CD4-positive, alpha-beta T cell treated with Interleukin-1 beta for 1 hour (primary cell): Measurements from ENCODE around the gene NDUFS1.
"Not testable (repeated sequence)": the region's sequence is repeated elsewhere in the genome, so short reads cannot be mapped to it uniquely, and the experiment has no call there.

Experiments
- DNase-seq, 2 donors: peaks; one replicate each; pipeline ENCODE4 v3.0.0-alpha.2; 2020 to 2022

Gene NDUFS1

GRCh38 chr2:206160807-206161179 lies 1.5 kb upstream of the NDUFS1 start:
- no peak for DNase-seq

GRCh38 chr2:206160125-206160806 lies 1.0 kb upstream of the NDUFS1 start:
- no peak for DNase-seq

GRCh38 chr2:206158563-206159345 lies 490 bp downstream of the NDUFS1 start:
- peak in 1 of 2 donors; percentile 6 for DNase-seq

GRCh38 chr2:206157014-206157413 lies 2.2 kb downstream of the NDUFS1 start:
- not testable (repeated sequence) for DNase-seq

- DNase-seq, result no peak
Observed at GRCh38 chr2:206154197-206154596, 5.0 kb downstream of the NDUFS1 start.

- DNase-seq, result no peak
Observed at GRCh38 chr2:206150631-206151030, 8.6 kb downstream of the NDUFS1 start.

- no peak for DNase-seq
Observed at GRCh38 chr2:206150168-206150567, 9.1 kb downstream of the NDUFS1 start.

- no peak for DNase-seq
Observed at GRCh38 chr2:206149330-206149729, 9.9 kb downstream of the NDUFS1 start.

- DNase-seq, result no peak
Observed at GRCh38 chr2:206145665-206146064, 13.6 kb downstream of the NDUFS1 start.

- DNase-seq, result no peak
Observed at GRCh38 chr2:206144383-206144782, 14.9 kb downstream of the NDUFS1 start.

GRCh38 chr2:206143451-206143850 lies 15.8 kb downstream of the NDUFS1 start:
- no peak for DNase-seq

- no peak for DNase-seq
Observed at GRCh38 chr2:206127656-206128055, 31.6 kb downstream of the NDUFS1 start.

- DNase-seq, result no peak
Observed at GRCh38 chr2:206125901-206126300, 33.3 kb downstream of the NDUFS1 start.

- not testable (repeated sequence) for DNase-seq
Observed at GRCh38 chr2:206122569-206122968, 36.7 kb downstream of the NDUFS1 start.

- DNase-seq, result no peak
Observed at GRCh38 chr2:206116278-206116677, 43.0 kb downstream of the NDUFS1 start.

- no peak for DNase-seq
Observed at GRCh38 chr2:206115026-206115578, 44.1 kb downstream of the NDUFS1 start.

- no peak for DNase-seq
Observed at GRCh38 chr2:206112846-206113547, 46.2 kb downstream of the NDUFS1 start.

- DNase-seq, result no peak
Observed at GRCh38 chr2:206112108-206112507, 47.1 kb downstream of the NDUFS1 start.

GRCh38 chr2:206108713-206109112 lies 50.5 kb downstream of the NDUFS1 start:
- no peak for DNase-seq

GRCh38 chr2:206105541-206105940 lies 53.7 kb downstream of the NDUFS1 start:
- no peak for DNase-seq

- DNase-seq, result no peak
Observed at GRCh38 chr2:206105038-206105437, 54.2 kb downstream of the NDUFS1 start.

- peak in 1 of 2 donors; percentile 51 for DNase-seq
Observed at GRCh38 chr2:206098872-206099271, 60.4 kb downstream of the NDUFS1 start.

- DNase-seq, result no peak
Observed at GRCh38 chr2:206098471-206098870, 60.8 kb downstream of the NDUFS1 start.
